SK-MEL-5 (cell line): ENCODE results near the gene TNFRSF17. TPM values are rescaled to one million over a fixed set of nuclear protein-coding genes. Genes with fewer than 3 reads are reported as not detected.
A peak's percentile ranks its signal among the peaks of the same experiment; 100 is the strongest.
"Not testable (repeated sequence)": the region's sequence is repeated elsewhere in the genome, so short reads cannot be mapped to it uniquely, and the experiment has no call there.

Experiments used
- DNase-seq: peaks from one replicate; pipeline ENCODE4 v3.0.0-alpha.2; 2016; ENCODE audit warnings: low read depth, low spot score
- in situ Hi-C: cut with HindIII; loops from 2 replicates; pipeline ENCODE4 v1.10.0; 2016; ENCODE audit warnings: low sequenced_read_pairs, high pct_unique_total_duplicates, low pct_unique_long_range_greater_than_20kb
- polyA plus RNA-seq, 2 experiments: library from polyadenylated mRNA; depleted of rRNA; stranded (reverse); fragments of >200 nt; gene quantifications; 2 replicates each; pipeline ENCODE4 v1.2.3, GENCODE V29; 2015
- total RNA-seq: library from RNA; depleted of rRNA; stranded (reverse); fragments of >200 nt; shearing (Covaris generic); gene quantifications from 2 replicates; pipeline ENCODE4 v1.2.3, GENCODE V29; 2014; rRNA removed

Gene TNFRSF17
- total RNA-seq = not detected in 2 replicates
- polyA plus RNA-seq (2015; cell fraction: cytosol; rRNA removed) = not detected in 2 replicates
- not detected in 2 replicates for polyA plus RNA-seq (2015; cell fraction: nucleus; rRNA removed)

GRCh38 chr16:11964761-11965551, at the start of gene TNFRSF17:
Gene TNFRSF17, plus strand, starts transcription at chr16:11965210. Its CDS starts 115 bp downstream, at chr16:11965325.
- in situ Hi-C loops = no loop called here
- DNase-seq = no peak

GRCh38 chr16:11915644-11916523, 49.1 kb upstream of the TNFRSF17 start, which contains the start of gene GSPT1:
Gene GSPT1, minus strand, starts transcription at chr16:11915956. Its CDS starts 236 bp downstream, at chr16:11915720.
- in situ Hi-C loops = no loop called here
- peak; percentile 96 for DNase-seq

GRCh38 chr16:11916524-11917285, 48.3 kb upstream of the TNFRSF17 start:
- peak; percentile 6 for DNase-seq
- in situ Hi-C loops = no loop called here

- in situ Hi-C loops, DNase-seq: not testable (repeated sequence)
Observed at GRCh38 chr16:11924046-11924445, 41.0 kb upstream of the TNFRSF17 start.

- in situ Hi-C loops, DNase-seq: not testable (repeated sequence)
Observed at GRCh38 chr16:11927350-11927749, 37.7 kb upstream of the TNFRSF17 start.

- in situ Hi-C loops, DNase-seq: not testable (repeated sequence)
Observed at GRCh38 chr16:11941945-11942344, 23.1 kb upstream of the TNFRSF17 start, which contains the start of gene NPIPB2. Gene NPIPB2, minus strand, starts transcription at chr16:11942045. Its CDS starts 0 bp downstream, at chr16:11942045.

GRCh38 chr16:11946433-11946832, 18.6 kb upstream of the TNFRSF17 start:
- in situ Hi-C loops = no loop called here
- no peak for DNase-seq

GRCh38 chr16:11948819-11949218, 16.2 kb upstream of the TNFRSF17 start:
- in situ Hi-C loops = no loop called here
- DNase-seq = no peak

- in situ Hi-C loops = no loop called here
Observed at GRCh38 chr16:11949527-11949926, 15.5 kb upstream of the TNFRSF17 start.

GRCh38 chr16:11950388-11950787, 14.6 kb upstream of the TNFRSF17 start:
- DNase-seq = no peak
- in situ Hi-C loops = no loop called here

More at GRCh38 chr16:11949527-11949926, 15.5 kb upstream of the TNFRSF17 start:
- DNase-seq = peak; percentile 52

GRCh38 chr16:11953576-11953975, 11.4 kb upstream of the TNFRSF17 start:
- in situ Hi-C loops, DNase-seq: not testable (repeated sequence)

GRCh38 chr16:11955713-11956123, 9.3 kb upstream of the TNFRSF17 start:
- DNase-seq = no peak
- in situ Hi-C loops = no loop called here

GRCh38 chr16:11956558-11956957, 8.5 kb upstream of the TNFRSF17 start:
- no peak for DNase-seq
- in situ Hi-C loops = no loop called here

GRCh38 chr16:11957591-11958395, 7.2 kb upstream of the TNFRSF17 start:
- DNase-seq = no peak
- in situ Hi-C loops = no loop called here

- in situ Hi-C loops, DNase-seq: not testable (repeated sequence)
Observed at GRCh38 chr16:11962457-11962856, 2.6 kb upstream of the TNFRSF17 start.

- in situ Hi-C loops, DNase-seq: not testable (repeated sequence)
Observed at GRCh38 chr16:11962978-11963377, 2.0 kb upstream of the TNFRSF17 start.
